NCI-H146 treated with DMSO at 0.1 percent for 48 hours (cell line): ENCODE data around the gene ADORA1.

Source experiments
- DNase-seq: peaks from one replicate; lab custom pipeline; 2025; ENCODE audit not compliant: unreplicated experiment; lab: John Stamatoyannopoulos, UW

The ADORA1 gene

DNA sequence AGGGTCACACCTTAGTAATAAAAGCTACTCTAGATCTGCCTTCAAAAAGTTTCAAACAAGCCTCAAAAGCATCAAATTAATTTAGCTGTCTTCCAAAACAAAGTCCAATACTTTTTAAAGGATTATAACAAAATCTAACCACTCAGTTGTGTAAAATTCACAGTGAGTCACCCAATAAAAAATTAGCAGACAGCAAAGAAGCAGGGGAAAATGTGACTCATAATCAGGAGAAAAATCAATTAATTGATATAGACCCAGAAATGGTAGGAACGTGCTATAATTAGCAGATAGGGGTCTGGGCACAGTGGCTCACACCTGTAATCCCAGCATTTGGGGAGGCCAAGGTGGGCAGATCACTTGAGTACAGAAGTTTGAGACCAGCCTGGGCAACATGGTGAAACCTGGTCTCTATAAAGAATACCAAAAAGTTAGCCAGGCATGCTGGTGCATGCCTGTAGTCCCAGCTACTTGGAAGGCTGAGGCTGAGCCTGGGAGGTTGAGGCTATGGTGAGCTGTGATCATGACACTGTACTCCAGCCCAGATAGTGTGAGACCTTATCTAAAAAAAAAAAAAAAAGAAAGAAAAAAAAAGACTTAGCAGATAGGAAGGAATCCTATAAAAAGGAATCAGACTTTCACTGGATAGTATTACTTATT is 33.6 kb upstream of the ADORA1 start:
- DNase-seq = no peak

DNA sequence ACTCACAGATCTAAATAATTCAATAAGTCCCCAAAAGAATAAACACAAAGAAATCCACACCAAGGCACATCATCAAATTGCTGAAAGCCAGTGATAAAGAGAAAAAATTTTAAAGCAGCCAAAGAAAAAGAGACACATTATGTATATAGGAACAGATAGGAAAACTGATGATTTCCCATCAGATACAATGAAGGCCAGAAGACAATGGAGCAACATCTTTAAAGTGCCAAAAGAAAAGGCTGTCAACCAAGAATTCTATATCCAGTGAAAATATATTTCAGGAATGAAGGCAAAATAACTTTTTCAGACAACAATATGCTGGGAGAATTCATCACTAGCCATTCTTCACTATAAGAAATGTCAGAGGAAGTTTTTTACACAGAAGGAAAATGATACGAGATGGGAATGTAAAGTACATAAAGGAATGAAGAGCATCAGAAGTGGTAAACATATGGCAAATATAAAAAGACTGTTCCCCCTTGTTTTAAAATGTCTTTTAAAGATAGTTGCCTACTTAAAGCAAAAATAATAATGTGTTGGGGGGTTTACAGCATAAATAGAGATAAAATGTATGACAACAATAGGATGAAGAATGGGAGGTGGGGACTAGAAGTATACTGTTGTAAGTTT is 32.4 kb upstream of the ADORA1 start:
- DNase-seq = no peak

DNA sequence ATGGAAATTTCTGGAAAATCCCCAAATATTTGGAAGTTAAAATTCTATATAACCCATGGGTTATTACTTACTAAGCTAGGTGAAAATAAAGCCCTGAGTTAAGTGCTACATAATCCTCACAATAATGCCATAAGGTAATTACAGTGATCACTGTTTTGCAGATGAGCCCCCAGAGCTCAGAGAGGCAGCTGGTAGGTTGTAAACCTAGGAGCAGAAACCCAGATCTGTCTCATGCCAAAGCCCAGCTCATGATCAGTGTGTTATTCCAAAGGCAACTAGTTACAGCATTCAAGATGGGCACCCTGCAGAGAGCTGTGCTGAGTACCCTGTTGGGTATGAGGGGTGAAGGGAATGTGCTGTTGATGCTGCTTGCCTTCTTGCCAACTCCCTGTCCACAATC is 31.0 kb upstream of the ADORA1 start:
- no peak for DNase-seq

GRCh38 chr1:203097001-203097400 is 30.5 kb upstream of the ADORA1 start:
- DNase-seq = no peak

GRCh38 chr1:203098445-203098844 is 29.1 kb upstream of the ADORA1 start:
- DNase-seq = no peak

GRCh38 chr1:203098914-203099520 is 28.5 kb upstream of the ADORA1 start:
- DNase-seq = no peak

DNA sequence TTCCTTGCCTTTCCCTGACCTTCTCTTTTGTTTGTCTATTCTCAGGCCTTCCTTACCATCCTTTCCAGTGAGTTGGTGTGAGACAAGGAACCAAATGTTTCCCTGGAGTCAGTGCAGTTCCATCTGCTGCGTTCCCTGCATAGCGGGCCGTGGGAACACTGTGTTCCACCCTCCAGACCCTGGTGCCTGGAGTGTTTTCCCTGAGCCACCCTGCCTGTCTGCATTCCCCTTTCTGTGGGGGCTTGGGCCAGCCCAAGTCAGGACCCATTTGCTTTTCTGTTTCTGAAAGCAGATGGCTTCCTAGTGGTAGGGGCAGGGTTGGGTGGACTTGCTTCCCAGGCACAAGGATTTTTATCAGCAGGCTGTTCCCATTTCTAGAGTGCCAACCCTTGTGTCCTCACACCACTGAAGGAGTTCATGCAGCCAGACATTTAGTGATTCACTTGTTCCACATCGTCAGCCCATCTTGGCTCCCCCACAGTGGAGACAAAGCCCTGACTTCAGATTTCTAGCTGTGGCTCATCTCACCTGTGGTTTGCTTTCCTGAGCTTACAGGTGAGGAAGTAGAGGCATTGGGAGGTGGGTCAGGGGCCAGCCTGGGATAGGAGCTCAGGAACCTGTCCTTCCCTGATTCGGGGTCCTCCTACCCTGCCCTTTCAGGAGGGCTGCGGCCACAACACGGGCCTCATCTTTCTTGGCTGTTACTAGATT is 27.6 kb upstream of the ADORA1 start:
- DNase-seq = no peak

DNA sequence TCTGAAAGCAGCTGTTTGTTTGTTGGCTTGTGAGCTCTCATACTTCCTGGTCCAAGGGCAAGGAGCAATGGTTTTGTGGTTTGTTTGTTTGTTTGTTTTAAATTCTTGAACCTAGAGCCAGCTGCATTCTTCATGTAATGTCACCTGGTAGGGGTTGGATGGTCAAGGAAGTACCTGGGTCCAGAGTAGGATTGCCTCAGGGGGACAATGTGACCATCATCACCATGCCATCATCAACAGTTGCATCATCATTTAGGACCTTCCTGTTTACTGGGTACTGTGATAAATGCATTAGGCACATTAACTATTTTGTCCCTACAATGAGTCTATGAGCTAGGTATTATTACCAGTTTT is 27.0 kb upstream of the ADORA1 start:
- DNase-seq = no peak

GRCh38 chr1:203101813-203102634 is 25.5 kb upstream of the ADORA1 start:
- no peak for DNase-seq

GRCh38 chr1:203103216-203103615 is 24.3 kb upstream of the ADORA1 start:
- no peak for DNase-seq

DNA sequence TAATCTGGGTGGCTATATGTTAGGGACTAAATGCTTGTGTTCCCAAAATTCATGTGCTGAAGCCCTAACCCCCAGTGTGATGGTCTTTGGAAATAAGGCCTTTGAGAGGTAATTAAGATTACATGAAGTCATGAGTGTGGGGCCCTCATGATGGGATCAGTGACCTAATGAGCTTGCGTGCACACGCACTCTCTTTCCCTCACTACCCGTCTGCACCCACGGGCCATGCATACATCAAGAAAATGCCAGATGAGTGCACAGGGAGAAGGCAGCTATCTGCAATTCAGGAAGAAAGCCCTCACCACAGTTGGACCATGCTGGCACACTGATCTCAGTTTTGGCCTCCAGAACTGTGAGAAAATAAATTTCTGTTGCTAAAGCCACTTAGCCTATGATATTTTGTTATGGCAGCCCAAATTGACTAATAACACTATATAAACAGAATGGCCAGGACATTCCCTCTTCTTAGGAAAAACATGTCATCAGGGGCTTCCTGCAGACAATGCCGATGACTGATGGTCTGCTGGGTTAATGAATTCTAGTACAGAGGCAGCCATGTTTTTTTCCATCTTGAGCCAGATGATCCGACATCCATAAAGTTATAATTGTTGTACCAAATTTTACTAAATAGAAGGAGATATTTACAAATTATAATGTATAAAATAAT is 23.6 kb upstream of the ADORA1 start:
- no peak for DNase-seq

GRCh38 chr1:203104789-203105390 is 22.6 kb upstream of the ADORA1 start:
- no peak for DNase-seq

DNA sequence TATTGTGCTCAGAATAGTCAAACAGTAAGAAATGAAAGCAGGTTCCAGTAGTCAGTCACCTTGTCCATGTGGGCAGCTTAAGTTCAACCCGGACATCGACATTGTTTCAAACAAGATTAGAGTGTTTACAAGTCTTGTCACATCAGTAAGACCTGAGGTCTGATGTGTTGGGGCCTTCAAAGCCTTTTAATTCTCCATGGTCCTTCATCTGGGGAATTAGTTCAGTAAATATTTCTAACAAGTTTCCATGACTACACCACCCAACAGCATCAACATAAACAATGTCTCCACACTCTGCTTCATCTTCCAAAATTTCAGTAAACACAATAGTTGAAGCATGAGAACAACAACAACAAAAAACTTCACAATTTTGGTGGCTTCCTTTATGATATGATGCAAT is 15.1 kb upstream of the ADORA1 start:
- DNase-seq = no peak

GRCh38 chr1:203113308-203113707 is 14.2 kb upstream of the ADORA1 start:
- no peak for DNase-seq

DNA sequence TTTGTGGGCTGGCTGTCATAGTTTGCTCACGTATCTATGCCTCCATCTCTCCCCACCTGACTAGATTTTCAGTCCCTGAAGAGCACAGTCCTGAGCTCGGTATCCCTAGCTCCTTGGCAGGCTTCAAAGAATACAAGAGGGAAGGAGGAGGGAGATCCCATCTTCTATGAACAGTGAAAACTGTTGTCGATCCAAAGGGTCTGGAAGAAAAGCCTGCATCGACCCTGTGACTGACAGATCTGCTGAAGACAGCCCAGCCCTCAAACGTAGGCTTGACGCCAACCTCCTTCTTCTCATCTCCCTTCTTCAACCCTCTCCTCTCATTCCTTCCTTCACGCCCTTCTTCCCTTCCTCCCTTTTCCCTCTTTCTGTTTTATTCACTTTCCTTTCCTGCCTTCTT is 13.3 kb upstream of the ADORA1 start:
- DNase-seq = no peak

- DNase-seq = no peak
Observed at GRCh38 chr1:203116091-203116820, 11.3 kb upstream of the ADORA1 start.

GRCh38 chr1:203117611-203118575 is 9.6 kb upstream of the ADORA1 start:
- DNase-seq = peak; percentile 65

- no peak for DNase-seq
Observed at GRCh38 chr1:203120325-203121153, 7.0 kb upstream of the ADORA1 start.
